LNCAP (cell line): ENCODE results near the gene APOBEC3G.

Source experiments
- CTCF ChIP-seq: fragments of 450-650 bp; IDR thresholded peaks from 2 replicates; pipeline ENCODE4 v1.5.1; 2017; ENCODE audit warnings: mild to moderate bottlenecking

The APOBEC3G gene

GRCh38 chr22:39081016-39081415, 3.9 kb downstream of the APOBEC3G start:
- TF ChIP-seq CTCF = no peak

GRCh38 chr22:39081598-39081997, 4.5 kb downstream of the APOBEC3G start:
- TF ChIP-seq CTCF = no peak

- TF ChIP-seq CTCF = no peak
Observed at GRCh38 chr22:39083212-39084165, 6.4 kb downstream of the APOBEC3G start.

- no peak for TF ChIP-seq CTCF
Observed at GRCh38 chr22:39084666-39085065, 7.6 kb downstream of the APOBEC3G start.

- no peak for TF ChIP-seq CTCF
Observed at GRCh38 chr22:39087098-39087497, 10.0 kb downstream of the APOBEC3G start.

GRCh38 chr22:39087881-39088684, 11.0 kb downstream of the APOBEC3G start:
- no peak for TF ChIP-seq CTCF

- TF ChIP-seq CTCF = no peak
Observed at GRCh38 chr22:39088685-39089032, 11.6 kb downstream of the APOBEC3G start.
